ENCODE data around the gene GALE. TPM values are rescaled to one million over a fixed set of nuclear protein-coding genes. Genes with fewer than 3 reads are reported as not detected.

GALE gene
- polyA plus RNA-seq, 1 donor (not counting 4 experiments of a cell fraction or from before 2014, with no cell fraction given), result 52.8 TPM

DNA sequence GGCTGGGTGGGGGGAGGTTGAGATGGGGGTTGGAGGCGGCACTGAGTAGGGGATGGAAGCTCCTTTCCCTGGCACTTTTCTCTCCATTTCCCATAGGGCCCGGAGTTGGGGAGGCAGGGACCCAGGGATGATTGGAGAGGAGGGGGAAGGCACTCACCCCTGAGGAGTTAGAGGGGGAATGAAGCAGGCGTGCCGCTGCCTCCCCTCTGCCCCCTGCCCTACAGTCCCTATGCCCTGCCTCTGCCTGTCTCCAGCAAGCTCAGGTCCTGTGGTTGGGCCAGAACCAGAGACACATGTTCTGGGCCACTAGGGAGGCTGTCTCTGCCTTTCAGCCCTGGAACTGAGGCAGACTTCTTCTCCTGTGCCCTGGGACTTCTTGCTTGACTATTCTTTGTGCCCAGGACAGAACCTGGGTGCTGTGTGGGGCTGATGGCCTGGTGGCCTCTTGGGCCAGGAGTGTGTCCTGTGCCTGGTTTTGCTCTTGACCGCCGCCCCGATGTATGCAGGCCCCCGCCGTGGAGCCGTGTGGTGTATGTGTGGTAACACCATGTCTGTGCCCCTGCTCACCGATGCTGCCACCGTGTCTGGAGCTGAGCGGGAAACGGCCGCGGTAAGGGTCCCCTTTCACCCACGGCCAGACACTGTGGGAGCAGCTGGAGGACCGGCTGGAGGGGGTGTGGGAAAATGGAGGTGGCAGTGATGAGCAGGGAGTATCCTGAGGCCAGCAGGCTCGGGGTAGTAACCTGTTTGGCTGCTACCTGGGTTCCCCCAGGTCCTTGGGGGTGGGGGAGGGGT is 8.2 kb downstream of the GALE start:
- no peak for DNase-seq (ENCODE audit: low read depth, low spot score)
- FAIRE-seq, result no peak
- TF ChIP-seq EZH2 (IDR thresholded peaks at IDR 0.05; ENCODE audit: low read length) (no peak), CTCF (optimal IDR thresholded peaks at IDR 0.05 in 1 of 3, IDR thresholded peaks at IDR 0.05 in 1 of 3, conservative IDR thresholded peaks at IDR 0.05 in 1 of 3; ENCODE audit: extremely low read depth in 1 of 3, insufficient read depth in 2 of 3, low read length in 3 of 3) (no peak)
- Histone ChIP-seq H2AFZ (ENCODE audit: control insufficient read depth, low read length) (no peak overlapping the region), H3K4me3 (ENCODE audit: control insufficient read depth in 2 of 3, extremely low read depth in 1 of 3, insufficient read depth in 2 of 3, low read depth in 1 of 3, low read length in 3 of 3) (peak overlapping the region; percentile 61 to 97 (median 96)), H3K4me2 (ENCODE audit: control insufficient read depth, extremely low read depth, insufficient read depth, low read depth, low read length) (peak overlapping the region; percentile 92), H3K4me1 (ENCODE audit: control insufficient read depth, extremely low read depth, insufficient read depth, low read length) (peaks cover 26% of the 10 kb centered on the region), H3K27me3 (ENCODE audit: control insufficient read depth, extremely low read depth, insufficient read depth, low read length) (no peaks in the 10 kb centered on the region), H3K9ac (ENCODE audit: control insufficient read depth, extremely low read depth, insufficient read depth, low read length) (peak overlapping the region; percentile 85), H3K79me2 (ENCODE audit: control insufficient read depth, insufficient read depth, low read length) (peaks cover 21% of the 10 kb centered on the region), H4K20me1 (ENCODE audit: control insufficient read depth, extremely low read depth, insufficient read depth, low read length) (no peaks in the 10 kb centered on the region), H3K9me3 (ENCODE audit: control insufficient read depth, low read depth, low read length) (no peaks in the 10 kb centered on the region), H3K27ac (ENCODE audit: control insufficient read depth, insufficient read depth, low read length) (no peak overlapping the region), H3K9me1 (ENCODE audit: control insufficient read depth, extremely low read depth, insufficient read depth, low read length) (no peaks in the 10 kb centered on the region), H3K36me3 (ENCODE audit: control insufficient read depth in 2 of 2, extremely low read depth in 1 of 2, insufficient read depth in 2 of 2, low read length in 2 of 2) (peaks cover 21 to 29% of the 10 kb centered on the region in 2 experiments)
- dilution Hi-C loops (cut with MboI; ENCODE audit: extremely low pct_ligation_motif_present, low sequenced_read_pairs), result no loop called here

DNA sequence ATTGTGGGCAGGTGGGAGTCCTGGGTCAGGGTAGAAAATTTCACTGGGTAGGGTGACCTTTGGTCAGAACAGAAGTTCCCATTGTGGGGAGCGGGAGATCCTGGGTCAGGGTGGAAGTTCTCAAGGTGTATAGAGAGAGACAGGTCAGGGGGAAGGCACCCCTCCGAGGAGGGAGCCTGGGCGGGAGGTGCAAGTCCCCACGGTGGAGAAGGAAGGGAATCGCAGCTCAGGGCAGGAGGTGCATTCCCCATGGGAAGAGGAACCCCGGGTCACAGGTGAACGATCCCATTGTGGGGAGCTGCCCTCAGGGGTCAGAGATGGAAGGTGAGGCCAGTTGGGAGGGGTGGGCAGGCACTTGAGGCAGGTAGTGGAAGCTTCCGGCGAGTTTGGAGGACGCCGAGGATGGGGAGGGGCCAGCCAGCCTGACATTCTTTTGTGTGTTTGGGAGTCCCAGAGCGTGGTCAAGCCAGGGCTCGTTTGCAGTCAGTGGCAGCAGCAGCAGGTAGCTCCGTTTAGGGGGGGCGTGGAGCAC is 9.0 kb downstream of the GALE start:
- Histone ChIP-seq H3K27me3 (ENCODE audit: control insufficient read depth, extremely low read depth, insufficient read depth, low read length) (no peaks in the 10 kb centered on the region), H3K9me1 (ENCODE audit: control insufficient read depth, extremely low read depth, insufficient read depth, low read length) (no peaks in the 10 kb centered on the region), H3K4me1 (ENCODE audit: control insufficient read depth, extremely low read depth, insufficient read depth, low read length) (peaks cover 26% of the 10 kb centered on the region), H3K4me3 (ENCODE audit: control insufficient read depth in 2 of 3, extremely low read depth in 1 of 3, insufficient read depth in 2 of 3, low read depth in 1 of 3, low read length in 3 of 3) (peak overlapping the region; percentile 61 to 97 (median 96)), H4K20me1 (ENCODE audit: control insufficient read depth, extremely low read depth, insufficient read depth, low read length) (no peaks in the 10 kb centered on the region), H3K4me2 (ENCODE audit: control insufficient read depth, extremely low read depth, insufficient read depth, low read depth, low read length) (peak overlapping the region; percentile 92), H3K27ac (ENCODE audit: control insufficient read depth, insufficient read depth, low read length) (peak overlapping the region; percentile 67), H3K36me3 (ENCODE audit: control insufficient read depth in 2 of 2, extremely low read depth in 1 of 2, insufficient read depth in 2 of 2, low read length in 2 of 2) (peaks cover 20 to 29% of the 10 kb centered on the region in 2 experiments), H3K79me2 (ENCODE audit: control insufficient read depth, insufficient read depth, low read length) (peaks cover 21% of the 10 kb centered on the region), H3K9me3 (ENCODE audit: control insufficient read depth, low read depth, low read length) (no peaks in the 10 kb centered on the region), H3K9ac (ENCODE audit: control insufficient read depth, extremely low read depth, insufficient read depth, low read length) (peak overlapping the region; percentile 85), H2AFZ (ENCODE audit: control insufficient read depth, low read length) (peak overlapping the region; percentile 61)
- peak; percentile 23 for FAIRE-seq
- DNase-seq (ENCODE audit: low read depth, low spot score), result no peak
- TF ChIP-seq EZH2 (IDR thresholded peaks at IDR 0.05; ENCODE audit: low read length) (no peak), CTCF (optimal IDR thresholded peaks at IDR 0.05 in 1 of 3, IDR thresholded peaks at IDR 0.05 in 1 of 3, conservative IDR thresholded peaks at IDR 0.05 in 1 of 3; ENCODE audit: extremely low read depth in 1 of 3, insufficient read depth in 2 of 3, low read length in 3 of 3) (no peak)
- dilution Hi-C loops (cut with MboI; ENCODE audit: extremely low pct_ligation_motif_present, low sequenced_read_pairs), result no loop called here

Measured in keratinocyte (primary cell).